ENCODE measurements around the gene CREB5.

The CREB5 gene

DNA sequence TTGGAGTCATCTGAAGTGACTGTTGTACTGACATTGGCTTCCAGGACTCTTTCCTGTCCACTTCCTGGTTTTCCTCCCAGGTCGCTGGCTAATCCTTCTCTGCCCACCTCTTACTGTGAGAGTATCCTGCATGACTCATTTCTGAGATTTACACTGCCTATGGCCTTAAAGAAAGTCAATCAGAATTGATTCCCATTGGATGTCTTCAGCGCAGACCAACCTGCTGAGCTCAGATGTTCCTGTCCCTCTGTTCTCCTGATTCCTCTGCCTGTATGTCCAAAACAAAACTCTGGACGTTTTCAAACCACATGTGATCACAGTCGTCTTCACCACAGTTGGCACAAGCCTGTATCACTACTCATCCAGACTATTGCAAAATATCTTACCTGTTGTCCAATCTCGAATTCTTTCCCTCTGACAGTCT is 262.1 kb downstream of the CREB5 start:
- DNase-seq (ENCODE audit: low spot score): peak; percentile 77
- FAIRE-seq: peak; percentile 81

GRCh38 chr7:28675429-28675828 is 263.1 kb downstream of the CREB5 start:
- FAIRE-seq (no peak), DNase-seq (ENCODE audit: low spot score) (no peak)

DNA sequence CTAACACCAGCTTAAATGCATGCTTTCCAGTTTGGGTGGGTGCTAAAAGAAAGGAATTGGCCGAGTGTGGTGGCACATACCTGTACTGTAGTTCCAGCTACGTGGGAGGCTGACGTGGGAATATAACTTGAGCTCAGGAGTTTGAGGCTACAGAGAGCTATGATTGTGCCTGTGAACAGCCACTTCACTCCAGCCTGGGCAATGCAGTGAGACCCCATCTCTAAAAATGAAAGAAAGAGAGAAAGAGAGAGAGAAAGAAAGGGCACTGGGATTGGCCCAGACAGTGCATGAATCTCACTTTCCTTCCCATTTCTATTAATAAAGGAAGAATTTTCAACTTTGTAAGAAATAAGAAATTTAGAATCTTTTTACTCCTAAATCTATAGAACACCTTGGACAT is 265.4 kb downstream of the CREB5 start:
- DNase-seq (ENCODE audit: low spot score): no peak
- no peak for FAIRE-seq

- FAIRE-seq: no peak
- no peak for DNase-seq (ENCODE audit: low spot score)
Measured at GRCh38 chr7:28678431-28678965, 266.2 kb downstream of the CREB5 start.

- DNase-seq (ENCODE audit: low spot score) (no peak), FAIRE-seq (no peak)
Measured at GRCh38 chr7:28681693-28682310, 269.5 kb downstream of the CREB5 start.

GRCh38 chr7:28682801-28683200 is 270.5 kb downstream of the CREB5 start:
- no peak for DNase-seq (ENCODE audit: low spot score)
- FAIRE-seq: no peak

DNA sequence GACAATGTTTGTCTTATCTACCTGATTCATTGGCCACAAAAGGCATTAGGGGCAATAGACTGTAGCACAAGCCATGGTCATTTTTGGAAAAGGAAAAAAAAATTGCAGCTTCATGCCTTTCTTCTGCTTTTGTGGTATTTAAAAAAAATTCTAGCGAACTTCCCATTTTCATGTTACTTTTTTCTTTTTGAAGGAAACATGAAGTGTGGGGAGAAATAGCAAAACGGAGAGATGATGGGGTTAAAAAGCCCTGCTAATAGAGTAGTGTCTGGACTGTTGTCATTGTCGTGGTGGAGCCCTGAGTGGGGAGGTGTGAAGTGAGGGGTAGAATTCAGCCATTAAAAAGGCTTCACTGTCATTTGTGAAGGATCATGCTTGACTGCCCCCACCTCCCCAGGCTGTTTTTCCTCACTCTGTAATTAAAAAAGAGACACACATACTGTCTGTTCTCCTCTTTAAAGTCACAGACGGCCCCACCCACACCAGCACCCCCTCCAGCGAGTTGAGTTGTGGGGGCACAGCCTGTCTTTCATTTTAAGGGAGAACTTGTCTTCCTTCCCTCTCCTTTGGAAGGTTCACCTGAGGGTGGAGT is 272.4 kb downstream of the CREB5 start:
- DNase-seq (ENCODE audit: low spot score) (no peak), FAIRE-seq (peak; percentile 20)

DNA sequence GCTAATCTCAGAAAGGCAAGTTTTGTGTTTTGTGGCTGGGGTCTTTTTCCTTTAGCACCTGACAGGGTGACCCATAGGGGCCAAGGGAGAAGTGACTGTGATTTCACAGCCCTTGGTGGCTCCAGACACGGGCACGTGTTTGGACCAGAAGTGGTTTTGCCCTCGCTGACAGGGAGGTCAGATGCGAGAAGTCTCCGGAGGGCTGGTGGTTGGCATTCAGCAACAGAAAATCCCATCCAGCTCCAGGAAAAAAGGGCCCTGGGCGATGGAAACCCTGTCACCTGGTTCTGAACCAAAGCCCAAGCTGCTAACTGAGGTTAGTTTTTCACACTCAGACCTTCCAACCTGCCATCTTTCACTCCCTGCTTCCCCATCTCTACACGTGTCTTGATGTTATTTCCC is 272.9 kb downstream of the CREB5 start:
- DNase-seq (ENCODE audit: low spot score) (no peak), FAIRE-seq (no peak)

- peak; percentile 98 for FAIRE-seq
Measured at GRCh38 chr7:28685644-28686417, 273.5 kb downstream of the CREB5 start.

GRCh38 chr7:28686418-28686800 is 274.1 kb downstream of the CREB5 start:
- DNase-seq (ENCODE audit: low spot score): peak; percentile 73
- FAIRE-seq: peak; percentile 82

More at GRCh38 chr7:28685644-28686417, 273.5 kb downstream of the CREB5 start:
- peak; percentile 98 for DNase-seq (ENCODE audit: low spot score)

GRCh38 chr7:28687537-28687936 is 275.2 kb downstream of the CREB5 start:
- DNase-seq (ENCODE audit: low spot score) (no peak), FAIRE-seq (no peak)

- DNase-seq (ENCODE audit: low spot score) (no peak), FAIRE-seq (no peak)
Measured at GRCh38 chr7:28688174-28688573, 275.9 kb downstream of the CREB5 start.

- FAIRE-seq (peak; percentile 91), DNase-seq (ENCODE audit: low spot score) (peak; percentile 64)
Measured at GRCh38 chr7:28688651-28689050, 276.3 kb downstream of the CREB5 start.

DNA sequence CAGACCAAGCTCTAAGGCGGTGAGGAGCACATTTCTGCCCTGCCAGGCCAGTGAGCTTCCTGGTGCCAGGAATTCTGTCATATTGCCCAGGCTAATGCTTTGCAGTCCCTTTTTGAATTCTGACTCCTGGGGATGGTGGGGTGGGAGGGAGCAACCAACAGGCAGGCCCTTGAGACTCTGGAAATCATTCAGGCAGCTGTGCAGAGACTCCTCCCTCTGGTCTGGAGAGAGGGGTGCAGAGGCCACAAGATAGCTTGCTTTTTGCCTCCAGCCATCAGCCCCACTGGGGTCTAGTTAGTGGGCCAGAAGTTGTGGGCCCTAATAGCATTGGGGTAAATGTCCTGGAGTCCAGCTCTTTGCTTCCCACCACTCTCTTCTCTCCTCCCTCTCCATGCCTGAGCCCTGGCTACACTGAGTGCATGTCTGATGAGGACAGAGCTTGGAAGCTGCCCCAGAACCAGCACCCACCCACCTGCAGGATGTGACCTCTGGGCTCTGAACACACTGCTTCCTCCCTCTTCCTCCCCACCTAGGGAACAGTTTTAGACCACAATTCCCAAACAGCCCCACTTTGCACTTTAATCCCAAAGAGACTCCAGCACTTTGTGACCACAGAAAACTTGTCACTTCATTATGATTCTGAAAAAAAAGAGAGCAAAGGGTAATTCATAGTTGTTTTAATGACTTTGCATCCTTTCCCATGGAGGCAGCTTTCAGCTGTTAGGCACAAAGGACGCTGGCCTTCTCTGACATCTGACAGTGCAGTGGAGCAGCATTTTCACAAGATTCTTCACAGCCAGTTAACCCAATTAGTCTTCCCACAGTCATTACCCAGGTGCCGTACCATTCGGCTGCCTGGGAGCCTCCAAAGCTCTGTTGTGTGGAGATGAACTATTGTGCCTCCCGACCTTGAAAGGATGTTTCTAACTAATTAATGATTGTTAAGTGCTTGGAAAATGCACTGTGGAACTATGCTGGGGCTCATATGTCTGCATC is 283.3 kb downstream of the CREB5 start:
- no peak for FAIRE-seq

DNA sequence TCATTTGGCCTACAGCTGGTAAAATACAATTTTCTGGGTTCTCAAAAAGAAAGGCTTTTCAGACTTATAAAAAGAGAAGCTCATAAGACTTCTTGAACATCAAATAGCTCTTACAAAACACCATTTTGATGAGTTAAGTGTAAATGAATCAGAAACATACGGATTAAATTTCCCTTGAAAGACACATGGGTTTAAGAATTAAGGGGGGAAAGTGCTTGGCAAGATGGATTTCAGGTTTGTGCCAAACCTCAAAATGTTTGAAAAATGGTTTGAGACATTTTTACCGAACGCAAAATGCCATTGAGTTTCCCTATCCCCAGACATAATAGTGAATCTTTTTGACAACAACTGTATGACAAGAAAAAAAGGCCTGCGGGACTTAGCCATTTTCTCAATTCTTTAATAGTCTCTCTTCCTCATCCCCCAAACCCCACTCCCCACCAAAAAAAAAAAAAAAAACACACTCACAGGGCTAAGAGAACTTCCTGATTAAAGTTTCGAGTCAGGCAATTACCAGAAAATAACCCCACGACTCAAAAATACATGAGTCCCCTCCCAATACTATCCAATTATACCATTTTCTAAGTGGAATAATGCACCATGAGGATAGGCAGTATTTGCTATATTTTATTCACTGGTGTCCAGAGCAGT is 285.7 kb downstream of the CREB5 start:
- DNase-seq (ENCODE audit: low spot score) (no peak), FAIRE-seq (no peak)

More for the DNA sequence above, 283.3 kb downstream of the CREB5 start:
- DNase-seq (ENCODE audit: low spot score): no peak

DNA sequence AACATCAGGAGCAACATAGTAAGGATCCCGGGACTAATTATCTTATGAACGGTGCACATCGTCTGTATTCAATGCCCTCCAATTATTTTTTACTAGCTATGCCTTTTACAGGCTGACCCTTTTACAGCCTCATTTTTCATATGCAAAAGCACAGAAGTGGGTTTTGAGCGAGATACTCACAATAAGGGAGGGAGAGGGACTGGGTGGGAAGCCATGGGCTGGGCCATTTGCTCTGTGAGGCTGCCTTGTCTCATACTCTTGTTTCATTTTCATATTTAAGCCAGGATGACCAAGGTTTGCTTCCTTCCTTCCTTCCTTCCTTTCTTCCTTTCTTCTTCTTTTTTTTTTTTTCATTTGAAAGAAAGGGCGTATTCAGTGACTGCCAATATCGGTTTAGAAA is 286.5 kb downstream of the CREB5 start:
- FAIRE-seq (no peak), DNase-seq (ENCODE audit: low spot score) (no peak)

- DNase-seq (ENCODE audit: low spot score): no peak
- FAIRE-seq: no peak
Measured at GRCh38 chr7:28700096-28700495, 287.8 kb downstream of the CREB5 start.

- FAIRE-seq (no peak), DNase-seq (ENCODE audit: low spot score) (no peak)
Measured at GRCh38 chr7:28700790-28701203, 288.5 kb downstream of the CREB5 start.

GRCh38 chr7:28701731-28702130 is 289.4 kb downstream of the CREB5 start:
- DNase-seq (ENCODE audit: low spot score) (no peak), FAIRE-seq (no peak)

DNA sequence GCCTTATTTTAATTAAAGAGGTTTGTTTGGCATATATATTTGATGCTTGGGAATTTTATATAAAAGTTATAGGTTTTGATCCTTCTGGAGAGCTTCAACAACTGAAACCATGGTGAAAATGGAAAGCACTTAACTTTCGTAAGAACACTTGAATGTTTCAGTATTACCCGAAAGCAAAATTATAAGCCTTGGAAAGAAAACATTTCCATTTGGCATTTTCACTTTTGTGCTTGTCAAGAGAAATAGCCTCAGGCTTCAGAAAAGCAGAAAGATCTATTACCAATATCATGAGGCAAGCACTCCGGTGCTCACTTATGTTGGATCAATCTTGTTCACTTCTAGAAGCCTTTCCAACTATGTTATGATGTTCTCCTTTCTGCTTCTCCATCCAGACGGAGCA is 289.9 kb downstream of the CREB5 start:
- FAIRE-seq: no peak

More for the DNA sequence above, 289.9 kb downstream of the CREB5 start:
- no peak for DNase-seq (ENCODE audit: low spot score)
